MCF 10A (cell line): ENCODE data around the gene MUTYH. TPM values are rescaled to one million over a fixed set of nuclear protein-coding genes. Genes with fewer than 3 reads are reported as not detected.

Experiments used
- BruUV-seq: library from RNA; stranded (reverse); fragments of 400-500 nt; replicated peaks from 2 replicates; lab custom pipeline; 2021; lab: Mats Ljungman, UMichigan
- CTCF ChIA-PET: fragments of 300-600 bp; sonication (Branson Sonifier 250); formaldehyde crosslinking; extraction: SDS; loops from one replicate; lab custom pipeline; 2021; ENCODE audit warnings: antibody characterized with exemption, inconsistent platforms; lab: Yijun Ruan, JAX
- POLR2A ChIA-PET: fragments of 300-600, 350-650 bp; sonication (Branson Sonifier 250); formaldehyde crosslinking; extraction: SDS; loops from one replicate; lab custom pipeline; 2020; ENCODE audit warnings: antibody characterized with exemption, inconsistent platforms; lab: Yijun Ruan, JAX
- DNase-seq: peaks from one replicate; pipeline ENCODE4 v3.0.0-alpha.2; 2018; ENCODE audit not compliant: unreplicated experiment
- H3K27ac Mint-ChIP-seq: one replicate; pipeline ENCODE4 v1.8.0; 2022; ENCODE audit warnings: mild to moderate bottlenecking, low read depth, mixed read lengths; ENCODE audit not compliant: unreplicated experiment
- H3K27me3 Mint-ChIP-seq: one replicate; pipeline ENCODE4 v1.8.0; 2022; ENCODE audit warnings: mixed read lengths; ENCODE audit not compliant: insufficient read depth, unreplicated experiment
- H3K36me3 Mint-ChIP-seq: one replicate; pipeline ENCODE4 v1.8.0; 2022; ENCODE audit warnings: mild to moderate bottlenecking, moderate library complexity, mixed read lengths; ENCODE audit not compliant: insufficient read depth, unreplicated experiment
- H3K4me1 Mint-ChIP-seq: one replicate; pipeline ENCODE4 v1.8.0; 2022; ENCODE audit warnings: mixed read lengths; ENCODE audit not compliant: insufficient read depth, unreplicated experiment
- H3K4me3 Mint-ChIP-seq: one replicate; pipeline ENCODE4 v1.8.0; 2022; ENCODE audit warnings: mild to moderate bottlenecking, moderate library complexity, mixed read lengths; ENCODE audit not compliant: unreplicated experiment
- H3K9me3 Mint-ChIP-seq: one replicate; pipeline ENCODE4 v1.8.0; 2022; ENCODE audit warnings: mixed read lengths; ENCODE audit not compliant: unreplicated experiment
- intact Hi-C: fragments of 100-400 bp; cut with micrococcal nuclease; formaldehyde crosslinking; loops from 2 replicates; pipeline ENCODE4 v1.14.1; 2022
- total RNA-seq: library from RNA; stranded (reverse); gene quantifications from 2 replicates; pipeline ENCODE4 v1.2.3, GENCODE V29; 2022
- TF ChIP-seq, protein P1 (sequence below): fragments of 200-600 bp; IDR thresholded peaks from one replicate; pipeline ENCODE4 v1.8.0; 2022; ENCODE audit warnings: antibody characterized with exemption, mild to moderate bottlenecking; ENCODE audit not compliant: unreplicated experiment

Gene MUTYH
- total RNA-seq, 1 experiment from 2014 or later = 31.3 TPM

DNA sequence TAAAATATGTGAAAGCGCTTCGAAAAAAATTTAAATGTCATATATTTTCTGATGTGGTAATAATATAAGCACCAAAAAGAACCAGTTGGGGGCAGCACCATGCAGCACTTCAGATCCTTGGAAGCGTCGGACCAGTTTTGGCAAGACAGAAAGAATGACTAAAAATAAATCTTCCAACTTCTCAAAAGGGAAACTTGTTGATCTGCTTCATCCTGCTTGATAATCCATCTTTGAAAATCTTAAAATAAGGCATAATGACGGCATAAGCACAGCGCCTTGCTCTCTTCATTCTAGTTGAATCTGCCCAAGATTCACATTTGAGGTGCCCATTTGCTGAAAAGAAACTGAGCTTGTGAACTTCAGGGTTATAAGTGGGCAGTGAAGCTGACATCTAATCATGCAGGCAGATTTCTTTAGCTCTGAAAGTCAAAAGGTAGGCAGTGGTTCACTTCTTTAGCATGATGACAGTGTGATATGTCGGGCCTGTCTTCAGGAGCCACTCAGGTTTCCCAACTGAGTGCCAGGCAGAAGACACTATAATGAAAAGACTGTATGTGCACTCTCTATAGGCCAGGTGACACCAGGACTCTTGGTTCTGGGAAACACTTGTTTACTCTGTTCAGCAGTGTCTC, 19.8 kb upstream of the MUTYH start:
- no peaks in the 10 kb centered on the region for H3K27me3 Mint-ChIP-seq
- ChIA-PET POLR2A (interaction anchor here (2.1 to 4.8 kb wide), 2 partner anchors 132 to 161 kb away, joined by 8 to 28 read pairs; partner anchors contain the start of gene TESK2), CTCF (interaction anchor here (0.6 to 11.8 kb wide), 17 partner anchors 9 to 341 kb away, joined by 3 to 303 read pairs (median 4); partner anchors contain the start of genes MMACHC and TESK2)
- peak; percentile 70 for DNase-seq
- H3K36me3 Mint-ChIP-seq = no peaks in the 10 kb centered on the region
- H3K4me1 Mint-ChIP-seq = peaks cover 15% of the 10 kb centered on the region
- no peaks in the 10 kb centered on the region for H3K9me3 Mint-ChIP-seq
- no peak overlapping the region for H3K27ac Mint-ChIP-seq
- TF ChIP-seq, protein P1, sequence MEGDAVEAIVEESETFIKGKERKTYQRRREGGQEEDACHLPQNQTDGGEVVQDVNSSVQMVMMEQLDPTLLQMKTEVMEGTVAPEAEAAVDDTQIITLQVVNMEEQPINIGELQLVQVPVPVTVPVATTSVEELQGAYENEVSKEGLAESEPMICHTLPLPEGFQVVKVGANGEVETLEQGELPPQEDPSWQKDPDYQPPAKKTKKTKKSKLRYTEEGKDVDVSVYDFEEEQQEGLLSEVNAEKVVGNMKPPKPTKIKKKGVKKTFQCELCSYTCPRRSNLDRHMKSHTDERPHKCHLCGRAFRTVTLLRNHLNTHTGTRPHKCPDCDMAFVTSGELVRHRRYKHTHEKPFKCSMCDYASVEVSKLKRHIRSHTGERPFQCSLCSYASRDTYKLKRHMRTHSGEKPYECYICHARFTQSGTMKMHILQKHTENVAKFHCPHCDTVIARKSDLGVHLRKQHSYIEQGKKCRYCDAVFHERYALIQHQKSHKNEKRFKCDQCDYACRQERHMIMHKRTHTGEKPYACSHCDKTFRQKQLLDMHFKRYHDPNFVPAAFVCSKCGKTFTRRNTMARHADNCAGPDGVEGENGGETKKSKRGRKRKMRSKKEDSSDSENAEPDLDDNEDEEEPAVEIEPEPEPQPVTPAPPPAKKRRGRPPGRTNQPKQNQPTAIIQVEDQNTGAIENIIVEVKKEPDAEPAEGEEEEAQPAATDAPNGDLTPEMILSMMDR = peak; percentile 64
- no peak overlapping the region for H3K4me3 Mint-ChIP-seq
- no TSS peak for BruUV-seq
- intact Hi-C loops = loop anchor here (1.0 to 5.0 kb wide), 3 partner anchors 133 to 348 kb away; partner anchors contain the start of genes HECTD3 and UROD

DNA sequence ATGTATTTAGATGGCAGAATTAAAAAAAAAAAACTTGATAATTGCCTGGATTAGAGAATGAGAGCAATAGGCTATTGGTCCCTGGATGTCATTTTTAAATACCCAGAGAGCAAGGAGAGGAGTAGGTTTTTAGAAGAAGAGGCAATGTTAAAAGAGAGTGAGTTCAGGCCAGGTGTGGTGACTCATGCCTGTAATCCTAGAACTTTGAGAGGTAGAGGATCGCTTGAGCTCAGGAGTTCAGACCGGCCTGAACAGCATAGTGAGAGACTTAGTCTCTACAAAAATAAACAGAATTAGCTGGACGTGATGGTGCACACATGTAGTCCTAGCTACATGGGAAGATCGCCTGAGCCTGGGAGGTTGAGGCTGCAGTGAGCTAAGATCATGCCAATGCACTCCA, 15.9 kb upstream of the MUTYH start:
- Mint-ChIP-seq H3K27me3 (no peaks in the 10 kb centered on the region), H3K36me3 (no peaks in the 10 kb centered on the region), H3K4me3 (no peak overlapping the region), H3K9me3 (no peaks in the 10 kb centered on the region), H3K27ac (no peak overlapping the region), H3K4me1 (peaks cover 15% of the 10 kb centered on the region)
- intact Hi-C loops = loop anchor here (5.0 kb wide), 1 partner anchor 344 kb away; the partner anchor contains the start of genes HECTD3 and UROD
- POLR2A ChIA-PET = interaction anchor here (0.6 to 3.2 kb wide), 7 partner anchors 16 to 344 kb away, joined by 3 to 22 read pairs (median 3); partner anchors contain the start of genes MUTYH, PRDX1, TESK2 and TOE1
- TF ChIP-seq, protein P1 = no peak
- peak; percentile 51 for DNase-seq
- CTCF ChIA-PET = interaction anchor here (0.6 to 11.8 kb wide), 4 partner anchors 16 to 653 kb away, joined by 3 to 303 read pairs (median 5); partner anchors contain the start of gene TESK2
- BruUV-seq = no TSS peak

DNA sequence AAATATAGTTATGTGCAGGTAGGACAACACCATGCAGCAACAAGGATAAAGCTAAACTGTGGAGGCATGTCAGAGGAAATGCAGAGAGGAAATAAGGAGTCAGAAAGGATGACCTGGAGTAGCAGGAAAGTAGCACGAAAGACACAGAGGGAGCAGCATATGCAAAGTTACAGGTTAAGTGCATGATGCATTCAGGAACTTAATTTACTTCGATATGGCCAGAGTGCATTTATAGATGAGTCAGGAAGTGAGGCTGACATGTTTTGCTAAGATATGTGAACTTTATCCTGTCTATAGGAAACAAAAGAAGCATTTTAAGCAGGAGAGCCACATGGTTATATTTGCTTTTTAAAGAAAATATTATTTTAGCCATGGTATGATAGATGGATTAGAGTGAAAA, 15.4 kb upstream of the MUTYH start:
- DNase-seq = no peak
- Mint-ChIP-seq H3K27ac (no peak overlapping the region), H3K27me3 (no peaks in the 10 kb centered on the region), H3K36me3 (no peaks in the 10 kb centered on the region), H3K4me1 (peaks cover 15% of the 10 kb centered on the region), H3K4me3 (no peak overlapping the region), H3K9me3 (no peaks in the 10 kb centered on the region)
- ChIA-PET CTCF (interaction anchor here (1.0 to 11.8 kb wide), 2 partner anchors 136 to 342 kb away, joined by 3 to 303 read pairs; partner anchors contain the start of gene TESK2), POLR2A (interaction anchor here (1.1 to 3.2 kb wide), 4 partner anchors 16 to 213 kb away, joined by 3 to 22 read pairs (median 11); partner anchors contain the start of genes MUTYH, PRDX1, TESK2 and TOE1)
- TF ChIP-seq, protein P1 = no peak
- BruUV-seq = no TSS peak
- intact Hi-C loops = loop anchor here (5.0 kb wide), 1 partner anchor 343 kb away; the partner anchor contains the start of genes HECTD3 and UROD

DNA sequence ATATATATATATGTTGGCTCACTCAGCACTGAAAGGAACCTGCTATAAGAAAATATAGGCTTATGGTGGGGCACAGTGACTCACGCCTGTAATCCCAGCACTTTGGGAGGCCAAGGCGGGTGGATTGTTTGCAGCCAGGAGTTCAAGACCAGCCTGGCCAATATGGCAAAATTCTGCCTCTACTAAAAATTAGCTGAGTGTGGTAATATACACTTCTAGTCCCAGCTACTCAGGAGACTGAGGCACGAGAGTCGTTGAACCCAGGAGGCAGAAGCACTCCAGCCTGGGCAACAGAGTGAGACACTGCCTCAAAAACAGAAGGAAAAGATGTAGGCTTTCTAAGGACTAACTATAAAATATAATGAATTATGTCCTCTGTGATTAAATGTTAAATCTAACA, 14.6 kb upstream of the MUTYH start:
- Mint-ChIP-seq H3K27ac (no peak overlapping the region), H3K4me3 (no peak overlapping the region), H3K27me3 (no peaks in the 10 kb centered on the region), H3K4me1 (peaks cover 12% of the 10 kb centered on the region), H3K9me3 (no peaks in the 10 kb centered on the region), H3K36me3 (no peaks in the 10 kb centered on the region)
- intact Hi-C loops = loop anchor here (5.0 kb wide), 1 partner anchor 343 kb away; the partner anchor contains the start of genes HECTD3 and UROD
- DNase-seq = no peak
- TF ChIP-seq, protein P1 = no peak
- ChIA-PET POLR2A (interaction anchor here (0.5 to 2.6 kb wide), 2 partner anchors 15 to 198 kb away, joined by 4 to 17 read pairs; partner anchors contain the start of genes MUTYH and TOE1), CTCF (interaction anchor here (0.9 to 11.8 kb wide), 3 partner anchors 10 to 341 kb away, joined by 3 to 303 read pairs (median 4); partner anchors contain the start of gene TESK2)
- no TSS peak for BruUV-seq
